GM10266 (cell line): ENCODE results near the gene TCIRG1.
A peak's percentile ranks its signal among the peaks of the same experiment; 100 is the strongest.

Experiments
- DNase-seq: peaks from one replicate; pipeline ENCODE4 v3.0.0; 2012; ENCODE audit errors: extremely low spot score
- CTCF ChIP-seq: IDR thresholded peaks from 2 replicates; pipeline ENCODE4 v1.5.1; 2012; ENCODE audit warnings: mild to moderate bottlenecking, low read depth; ENCODE audit not compliant: control insufficient read depth, insufficient read depth; ENCODE audit errors: missing control alignments

TCIRG1 gene

GRCh38 chr11:68042219-68043028 lies 3.6 kb downstream of the TCIRG1 start:
- no peak for DNase-seq
- TF ChIP-seq CTCF = no peak

- no peak for DNase-seq
These were observed 4.2 kb downstream of the TCIRG1 start for GRCh38 chr11:68043029-68043348.

GRCh38 chr11:68043349-68044144 lies 4.7 kb downstream of the TCIRG1 start:
- no peak for TF ChIP-seq CTCF
- no peak for DNase-seq

More at GRCh38 chr11:68043029-68043348, 4.2 kb downstream of the TCIRG1 start:
- TF ChIP-seq CTCF = no peak

GRCh38 chr11:68044145-68044813 lies 5.5 kb downstream of the TCIRG1 start:
- peak; percentile 24 for DNase-seq
- no peak for TF ChIP-seq CTCF

GRCh38 chr11:68044898-68045351 lies 6.1 kb downstream of the TCIRG1 start:
- DNase-seq = peak; percentile 24
- no peak for TF ChIP-seq CTCF

GRCh38 chr11:68047437-68048290 lies 8.8 kb downstream of the TCIRG1 start:
- no peak for TF ChIP-seq CTCF
- DNase-seq = peak; percentile 34
